Measurements from ENCODE around the gene ARHGEF16. TPM values are rescaled to one million over a fixed set of nuclear protein-coding genes. Genes with fewer than 3 reads are reported as not detected.

Gene ARHGEF16
- total RNA-seq, 2 donors from 2014 or later = 17.1 to 22.1 TPM

DNA sequence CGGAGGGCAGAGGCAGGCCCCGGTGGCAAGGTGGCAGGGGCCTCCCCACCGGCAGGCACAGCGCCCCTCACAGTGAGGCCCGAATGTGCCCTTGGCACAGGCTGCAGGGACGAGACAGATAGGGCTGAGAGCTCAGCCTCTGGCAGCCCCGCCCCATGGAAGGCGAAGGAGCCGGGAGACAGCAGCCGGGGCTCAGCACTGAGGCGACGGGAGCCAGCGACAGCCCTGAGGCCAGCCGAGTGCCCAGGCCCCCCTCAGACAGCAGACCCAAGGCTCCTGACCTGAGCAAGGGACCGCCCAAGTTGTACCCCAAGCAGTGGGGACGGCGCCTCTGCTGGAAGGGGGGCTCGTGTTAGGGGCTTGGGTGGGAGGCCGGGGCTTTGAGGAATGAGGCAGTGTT is 43.1 kb downstream of the ARHGEF16 start:
- intact Hi-C loops (cut with DNase I) = no loop called here
- H3K27me3 ChIP-seq = no peaks in the 10 kb centered on the region
- no peaks in the 10 kb centered on the region for H3K4me1 ChIP-seq
- H3K36me3 ChIP-seq (replicated peaks in 1 of 2; ENCODE audit: insufficient read depth in 1 of 2, low read depth in 2 of 2) = no peaks in the 10 kb centered on the region
- H3K9me3 ChIP-seq = no peaks in the 10 kb centered on the region
- DNase-seq (no peak), ATAC-seq (no peak)
- WGBS, 2 donors = 40 to 68% methylated on average over 1 to 18 of the region's 19 CpGs
- no peak overlapping the region for H3K27ac ChIP-seq
- TF ChIP-seq, protein P1, sequence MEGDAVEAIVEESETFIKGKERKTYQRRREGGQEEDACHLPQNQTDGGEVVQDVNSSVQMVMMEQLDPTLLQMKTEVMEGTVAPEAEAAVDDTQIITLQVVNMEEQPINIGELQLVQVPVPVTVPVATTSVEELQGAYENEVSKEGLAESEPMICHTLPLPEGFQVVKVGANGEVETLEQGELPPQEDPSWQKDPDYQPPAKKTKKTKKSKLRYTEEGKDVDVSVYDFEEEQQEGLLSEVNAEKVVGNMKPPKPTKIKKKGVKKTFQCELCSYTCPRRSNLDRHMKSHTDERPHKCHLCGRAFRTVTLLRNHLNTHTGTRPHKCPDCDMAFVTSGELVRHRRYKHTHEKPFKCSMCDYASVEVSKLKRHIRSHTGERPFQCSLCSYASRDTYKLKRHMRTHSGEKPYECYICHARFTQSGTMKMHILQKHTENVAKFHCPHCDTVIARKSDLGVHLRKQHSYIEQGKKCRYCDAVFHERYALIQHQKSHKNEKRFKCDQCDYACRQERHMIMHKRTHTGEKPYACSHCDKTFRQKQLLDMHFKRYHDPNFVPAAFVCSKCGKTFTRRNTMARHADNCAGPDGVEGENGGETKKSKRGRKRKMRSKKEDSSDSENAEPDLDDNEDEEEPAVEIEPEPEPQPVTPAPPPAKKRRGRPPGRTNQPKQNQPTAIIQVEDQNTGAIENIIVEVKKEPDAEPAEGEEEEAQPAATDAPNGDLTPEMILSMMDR (IDR thresholded peaks at IDR 0.05) = no peak
- TF ChIP-seq POLR2A (IDR thresholded peaks at IDR 0.05) = no peak
- H3K4me3 ChIP-seq = no peak overlapping the region

DNA sequence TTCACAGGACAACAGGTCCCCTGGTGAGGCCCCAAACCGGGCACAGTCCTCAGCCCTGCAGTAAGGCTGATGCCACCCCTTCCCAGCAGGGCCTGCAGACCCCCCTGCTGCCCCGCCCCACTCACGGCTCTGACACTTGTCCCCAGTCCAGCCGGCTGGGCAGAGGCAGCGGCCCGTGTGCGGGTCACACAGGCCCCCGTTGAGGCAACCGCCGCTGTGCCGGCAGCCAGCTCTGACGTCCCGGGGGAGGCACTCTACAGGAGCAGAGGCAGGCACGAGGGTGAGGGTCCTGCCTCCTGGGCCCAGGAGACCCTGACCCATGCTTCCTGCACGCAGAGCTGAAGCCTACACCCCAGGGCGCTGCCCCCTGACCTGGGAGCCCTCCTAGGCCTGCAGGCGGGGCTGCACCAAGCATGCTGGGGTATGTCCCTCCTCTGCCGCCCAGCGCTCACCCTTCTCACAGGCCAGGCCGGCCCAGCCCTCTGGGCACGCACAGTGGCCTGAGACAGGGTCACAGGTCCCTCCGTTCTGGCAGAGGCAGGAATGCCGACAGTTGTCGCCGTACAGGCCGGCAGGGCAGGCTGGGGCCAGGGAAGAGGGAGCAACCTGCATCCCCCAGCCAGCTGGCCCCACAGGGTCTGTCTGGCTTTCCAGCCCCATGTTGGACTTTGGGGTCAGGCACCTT is 43.9 kb downstream of the ARHGEF16 start:
- ATAC-seq = no peak

GRCh38 chr1:3498986-3499385 is 44.5 kb downstream of the ARHGEF16 start:
- no peak for DNase-seq
- intact Hi-C loops (cut with DNase I) = no loop called here
- Histone ChIP-seq H3K36me3 (replicated peaks in 1 of 2; ENCODE audit: insufficient read depth in 1 of 2, low read depth in 2 of 2) (no peaks in the 10 kb centered on the region), H3K27me3 (no peaks in the 10 kb centered on the region), H3K27ac (no peak overlapping the region), H3K4me1 (no peaks in the 10 kb centered on the region), H3K9me3 (no peaks in the 10 kb centered on the region), H3K4me3 (no peak overlapping the region)
- 75% methylated on average over 8 of the region's 8 CpGs; no CpG with 5 or more reads in 1 of the 2 donors for WGBS, 2 donors
- TF ChIP-seq, protein P1 (IDR thresholded peaks at IDR 0.05) = no peak
- TF ChIP-seq POLR2A (IDR thresholded peaks at IDR 0.05) = no peak
- no peak for ATAC-seq

More for the DNA sequence above, 43.9 kb downstream of the ARHGEF16 start:
- no peak for DNase-seq
- no peaks in the 10 kb centered on the region for H3K27me3 ChIP-seq
- 79 to 84% methylated on average over 14 to 24 of the region's 26 CpGs for WGBS, 2 donors
- H3K36me3 ChIP-seq (replicated peaks in 1 of 2; ENCODE audit: insufficient read depth in 1 of 2, low read depth in 2 of 2) = no peaks in the 10 kb centered on the region
- intact Hi-C loops (cut with DNase I) = no loop called here
- H3K4me1 ChIP-seq = no peaks in the 10 kb centered on the region
- H3K9me3 ChIP-seq = no peaks in the 10 kb centered on the region
- H3K4me3 ChIP-seq = no peak overlapping the region
- no peak for TF ChIP-seq POLR2A (IDR thresholded peaks at IDR 0.05)
- TF ChIP-seq, protein P1 (IDR thresholded peaks at IDR 0.05) = no peak
- no peak overlapping the region for H3K27ac ChIP-seq

DNA sequence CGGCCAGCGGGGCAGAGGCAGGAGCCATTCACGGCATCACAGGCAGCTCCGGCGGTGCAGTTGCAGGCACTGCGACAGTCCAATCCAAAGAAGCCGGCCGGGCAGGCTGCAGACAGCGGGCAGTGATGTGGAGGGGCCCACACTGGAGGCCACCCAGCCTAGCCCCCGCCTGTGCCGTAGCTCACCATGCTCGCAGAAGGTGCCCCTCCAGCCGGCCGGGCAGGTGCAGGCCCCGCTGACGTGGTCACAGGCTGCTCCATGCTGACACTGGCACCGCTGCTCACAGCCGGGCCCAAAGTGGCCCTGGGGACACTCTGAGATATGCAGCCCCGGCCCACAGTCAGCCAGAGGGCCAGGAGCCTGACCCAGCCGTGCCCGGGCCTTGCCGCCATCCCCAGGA is 45.1 kb downstream of the ARHGEF16 start:
- WGBS, 2 donors = 80 to 87% methylated on average over 11 to 21 of the region's 22 CpGs
- intact Hi-C loops (cut with DNase I) = no loop called here
- Histone ChIP-seq H3K4me1 (no peaks in the 10 kb centered on the region), H3K36me3 (replicated peaks in 1 of 2; ENCODE audit: insufficient read depth in 1 of 2, low read depth in 2 of 2) (no peaks in the 10 kb centered on the region), H3K27me3 (no peaks in the 10 kb centered on the region), H3K27ac (no peak overlapping the region), H3K9me3 (no peaks in the 10 kb centered on the region), H3K4me3 (no peak overlapping the region)
- ATAC-seq (no peak), DNase-seq (no peak)
- no peak for TF ChIP-seq POLR2A (IDR thresholded peaks at IDR 0.05)
- TF ChIP-seq, protein P1 (IDR thresholded peaks at IDR 0.05) = no peak

DNA sequence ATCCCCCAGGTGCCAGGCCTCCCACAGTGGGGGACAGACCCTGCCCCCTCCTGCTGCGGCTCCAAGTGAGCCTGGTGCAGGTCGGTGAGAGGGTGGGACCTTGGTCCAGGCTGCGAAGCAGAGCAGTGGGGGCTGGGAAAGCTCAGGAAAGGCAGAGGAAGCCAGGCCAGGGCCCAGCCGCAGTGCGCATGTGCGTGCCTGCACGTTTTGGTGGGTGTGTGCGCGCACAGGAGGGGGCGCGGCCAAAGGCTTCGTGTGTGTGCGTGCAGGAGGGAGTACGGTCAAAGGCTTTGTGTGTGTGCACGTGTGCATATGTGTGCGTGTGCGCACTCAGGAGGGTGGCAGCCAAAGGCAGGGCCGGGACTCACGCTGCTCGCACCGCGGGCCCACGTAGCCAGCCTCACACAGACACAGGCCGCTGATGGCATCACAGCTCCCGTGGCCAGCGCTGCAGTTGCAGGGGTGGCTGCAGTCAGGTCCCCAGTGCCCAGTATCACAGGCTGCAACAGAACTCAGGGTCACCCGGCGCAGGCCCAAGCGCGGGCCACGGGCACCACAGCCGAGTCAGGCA is 45.9 kb downstream of the ARHGEF16 start:
- ATAC-seq (no peak), DNase-seq (no peak)
- Histone ChIP-seq H3K9me3 (no peaks in the 10 kb centered on the region), H3K4me3 (no peak overlapping the region), H3K36me3 (replicated peaks in 1 of 2; ENCODE audit: insufficient read depth in 1 of 2, low read depth in 2 of 2) (no peaks in the 10 kb centered on the region), H3K27ac (no peak overlapping the region), H3K27me3 (no peaks in the 10 kb centered on the region), H3K4me1 (no peaks in the 10 kb centered on the region)
- TF ChIP-seq, protein P1 (IDR thresholded peaks at IDR 0.05) = no peak
- TF ChIP-seq POLR2A (IDR thresholded peaks at IDR 0.05) = no peak
- 83 to 92% methylated on average over 15 to 18 of the region's 32 CpGs for WGBS, 2 donors
- intact Hi-C loops (cut with DNase I) = no loop called here

Measured in body of pancreas (tissue), 4 donors.